ENCODE results near the gene SNAI1.

Gene SNAI1

GRCh38 chr20:49969946-49970345, 12.8 kb upstream of the SNAI1 start:
- WGBS = 74% methylated on average over 5 of the region's 5 CpGs
- Histone ChIP-seq H3K79me1 (replicated peaks; ENCODE audit: low read length, poor library complexity, severe bottlenecking) (no peaks in the 10 kb centered on the region), H3K9me3 (ENCODE audit: control insufficient read depth, low read length) (no peaks in the 10 kb centered on the region), H4K8ac (ENCODE audit: low read length) (no peak overlapping the region), H3K23ac (ENCODE audit: low read length in 2 of 2) (no peak overlapping the region), H3K4me3 (ENCODE audit: insufficient read depth in 1 of 2, low read depth in 1 of 2, low read length in 2 of 2) (no peak overlapping the region), H4K91ac (ENCODE audit: low read length) (no peak overlapping the region), H2BK12ac (ENCODE audit: low read length in 2 of 2) (no peak overlapping the region), H3K4me1 (ENCODE audit: control insufficient read depth, insufficient read depth, low read depth, low read length) (peaks cover 7% of the 10 kb centered on the region), H3K36me3 (ENCODE audit: control insufficient read depth in 1 of 2, insufficient read depth in 2 of 2, low read depth in 1 of 2, low read length in 2 of 2) (peaks cover 0 to 8% of the 10 kb centered on the region in 2 experiments), H2AFZ (ENCODE audit: low read depth, low read length) (no peak overlapping the region), H3K18ac (ENCODE audit: low read depth in 1 of 2, low read length in 2 of 2) (no peak overlapping the region), H3K27me3 (ENCODE audit: control insufficient read depth in 1 of 2, insufficient read depth in 1 of 2, low read length in 2 of 2) (no peaks in the 10 kb centered on the region), H3K4ac (ENCODE audit: low read depth in 1 of 2, low read length in 2 of 2) (no peak overlapping the region), H2BK15ac (ENCODE audit: low read depth, poor library complexity, severe bottlenecking) (no peak overlapping the region), H2AK5ac (ENCODE audit: low read length, severe bottlenecking) (no peak overlapping the region), H3K27ac (ENCODE audit: low read length, poor library complexity, severe bottlenecking) (no peak overlapping the region), H3K9ac (ENCODE audit: low read length) (no peak overlapping the region), H3K14ac (ENCODE audit: low read length in 2 of 2) (no peak overlapping the region), H2BK5ac (ENCODE audit: low read depth, low read length, poor library complexity, severe bottlenecking) (no peak overlapping the region), H2BK120ac (ENCODE audit: low read depth, low read length) (no peak overlapping the region), H3K4me2 (ENCODE audit: low read length, poor library complexity, severe bottlenecking) (no peak overlapping the region)
- no peak for DNase-seq

- Histone ChIP-seq H3K27ac (ENCODE audit: low read length, poor library complexity, severe bottlenecking) (no peak overlapping the region), H3K4ac (ENCODE audit: low read depth in 1 of 2, low read length in 2 of 2) (no peak overlapping the region)
- WGBS = 94% methylated on average over 7 of the region's 8 CpGs
Measured at GRCh38 chr20:49970498-49970897, 12.3 kb upstream of the SNAI1 start.

GRCh38 chr20:49973981-49974380, 8.8 kb upstream of the SNAI1 start:
- 91% methylated on average over 4 of the region's 4 CpGs for WGBS
- Histone ChIP-seq H3K36me3 (ENCODE audit: control insufficient read depth in 1 of 2, insufficient read depth in 2 of 2, low read depth in 1 of 2, low read length in 2 of 2) (no peaks in the 10 kb centered on the region), H2AK5ac (ENCODE audit: low read length, severe bottlenecking) (no peak overlapping the region), H3K18ac (ENCODE audit: low read depth in 1 of 2, low read length in 2 of 2) (no peak overlapping the region), H4K8ac (ENCODE audit: low read length) (no peak overlapping the region), H3K4me2 (ENCODE audit: low read length, poor library complexity, severe bottlenecking) (no peak overlapping the region), H2AFZ (ENCODE audit: low read depth, low read length) (no peak overlapping the region), H2BK15ac (ENCODE audit: low read depth, poor library complexity, severe bottlenecking) (no peak overlapping the region), H3K4me1 (ENCODE audit: control insufficient read depth, insufficient read depth, low read depth, low read length) (no peaks in the 10 kb centered on the region), H2BK120ac (ENCODE audit: low read depth, low read length) (no peak overlapping the region), H3K23ac (ENCODE audit: low read length in 2 of 2) (no peak overlapping the region), H2BK12ac (ENCODE audit: low read length in 2 of 2) (no peak overlapping the region), H3K9ac (ENCODE audit: low read length) (no peak overlapping the region), H3K9me3 (ENCODE audit: control insufficient read depth, low read length) (no peaks in the 10 kb centered on the region), H3K14ac (ENCODE audit: low read length in 2 of 2) (no peak overlapping the region), H4K91ac (ENCODE audit: low read length) (no peak overlapping the region), H3K79me1 (replicated peaks; ENCODE audit: low read length, poor library complexity, severe bottlenecking) (no peaks in the 10 kb centered on the region), H3K27ac (ENCODE audit: low read length, poor library complexity, severe bottlenecking) (no peak overlapping the region), H3K4me3 (ENCODE audit: insufficient read depth in 1 of 2, low read depth in 1 of 2, low read length in 2 of 2) (no peak overlapping the region), H2BK5ac (ENCODE audit: low read depth, low read length, poor library complexity, severe bottlenecking) (no peak overlapping the region), H3K4ac (ENCODE audit: low read depth in 1 of 2, low read length in 2 of 2) (no peak overlapping the region), H3K27me3 (ENCODE audit: control insufficient read depth in 1 of 2, insufficient read depth in 1 of 2, low read length in 2 of 2) (no peaks in the 10 kb centered on the region)
- no peak for DNase-seq

More at GRCh38 chr20:49970498-49970897, 12.3 kb upstream of the SNAI1 start:
- H3K4me2 ChIP-seq (ENCODE audit: low read length, poor library complexity, severe bottlenecking) = no peak overlapping the region
- H2AFZ ChIP-seq (ENCODE audit: low read depth, low read length) = no peak overlapping the region
- no peak overlapping the region for H2BK15ac ChIP-seq (ENCODE audit: low read depth, poor library complexity, severe bottlenecking)
- H3K9me3 ChIP-seq (ENCODE audit: control insufficient read depth, low read length) = no peaks in the 10 kb centered on the region
- H4K8ac ChIP-seq (ENCODE audit: low read length) = no peak overlapping the region
- no peak overlapping the region for H4K91ac ChIP-seq (ENCODE audit: low read length)
- DNase-seq = no peak
- no peak overlapping the region for H3K4me3 ChIP-seq (ENCODE audit: insufficient read depth in 1 of 2, low read depth in 1 of 2, low read length in 2 of 2)
- no peak overlapping the region for H2BK120ac ChIP-seq (ENCODE audit: low read depth, low read length)
- H3K18ac ChIP-seq (ENCODE audit: low read depth in 1 of 2, low read length in 2 of 2) = no peak overlapping the region
- no peak overlapping the region for H2AK5ac ChIP-seq (ENCODE audit: low read length, severe bottlenecking)
- peaks cover 4% of the 10 kb centered on the region for H3K4me1 ChIP-seq (ENCODE audit: control insufficient read depth, insufficient read depth, low read depth, low read length)
- H2BK12ac ChIP-seq (ENCODE audit: low read length in 2 of 2) = no peak overlapping the region
- no peaks in the 10 kb centered on the region for H3K27me3 ChIP-seq (ENCODE audit: control insufficient read depth in 1 of 2, insufficient read depth in 1 of 2, low read length in 2 of 2)
- peaks cover 0 to 2% of the 10 kb centered on the region in 2 experiments for H3K36me3 ChIP-seq (ENCODE audit: control insufficient read depth in 1 of 2, insufficient read depth in 2 of 2, low read depth in 1 of 2, low read length in 2 of 2)
- no peak overlapping the region for H3K9ac ChIP-seq (ENCODE audit: low read length)
- H3K14ac ChIP-seq (ENCODE audit: low read length in 2 of 2) = no peak overlapping the region
- no peak overlapping the region for H2BK5ac ChIP-seq (ENCODE audit: low read depth, low read length, poor library complexity, severe bottlenecking)
- H3K23ac ChIP-seq (ENCODE audit: low read length in 2 of 2) = no peak overlapping the region
- no peaks in the 10 kb centered on the region for H3K79me1 ChIP-seq (replicated peaks; ENCODE audit: low read length, poor library complexity, severe bottlenecking)

- H2BK5ac ChIP-seq (ENCODE audit: low read depth, low read length, poor library complexity, severe bottlenecking) = no peak overlapping the region
- peaks cover 4% of the 10 kb centered on the region for H3K4me1 ChIP-seq (ENCODE audit: control insufficient read depth, insufficient read depth, low read depth, low read length)
- H3K36me3 ChIP-seq (ENCODE audit: control insufficient read depth in 1 of 2, insufficient read depth in 2 of 2, low read depth in 1 of 2, low read length in 2 of 2) = no peaks in the 10 kb centered on the region
- no peaks in the 10 kb centered on the region for H3K9me3 ChIP-seq (ENCODE audit: control insufficient read depth, low read length)
- no peak overlapping the region for H2BK15ac ChIP-seq (ENCODE audit: low read depth, poor library complexity, severe bottlenecking)
- H3K27ac ChIP-seq (ENCODE audit: low read length, poor library complexity, severe bottlenecking) = no peak overlapping the region
- H4K91ac ChIP-seq (ENCODE audit: low read length) = no peak overlapping the region
- H3K27me3 ChIP-seq (ENCODE audit: control insufficient read depth in 1 of 2, insufficient read depth in 1 of 2, low read length in 2 of 2) = no peaks in the 10 kb centered on the region
- H2BK12ac ChIP-seq (ENCODE audit: low read length in 2 of 2) = no peak overlapping the region
- no peak overlapping the region for H2AFZ ChIP-seq (ENCODE audit: low read depth, low read length)
- H3K14ac ChIP-seq (ENCODE audit: low read length in 2 of 2) = no peak overlapping the region
- H3K4me2 ChIP-seq (ENCODE audit: low read length, poor library complexity, severe bottlenecking) = no peak overlapping the region
- 29% methylated on average over 1 of the region's 2 CpGs for WGBS
- no peak overlapping the region for H3K4me3 ChIP-seq (ENCODE audit: insufficient read depth in 1 of 2, low read depth in 1 of 2, low read length in 2 of 2)
- H2BK120ac ChIP-seq (ENCODE audit: low read depth, low read length) = no peak overlapping the region
- DNase-seq = no peak
- no peak overlapping the region for H3K18ac ChIP-seq (ENCODE audit: low read depth in 1 of 2, low read length in 2 of 2)
- no peak overlapping the region for H4K8ac ChIP-seq (ENCODE audit: low read length)
- H3K9ac ChIP-seq (ENCODE audit: low read length) = no peak overlapping the region
- no peak overlapping the region for H3K23ac ChIP-seq (ENCODE audit: low read length in 2 of 2)
- H3K4ac ChIP-seq (ENCODE audit: low read depth in 1 of 2, low read length in 2 of 2) = no peak overlapping the region
- no peaks in the 10 kb centered on the region for H3K79me1 ChIP-seq (replicated peaks; ENCODE audit: low read length, poor library complexity, severe bottlenecking)
- H2AK5ac ChIP-seq (ENCODE audit: low read length, severe bottlenecking) = no peak overlapping the region
Measured at GRCh38 chr20:49976542-49976941, 6.2 kb upstream of the SNAI1 start.

Measured in mesenchymal stem cell (in vitro differentiated cells and primary cell).